Endothelial cell of hepatic sinusoid (primary cell): Measurements from ENCODE around the gene CHST9.
"Not testable (repeated sequence)": the region's sequence is repeated elsewhere in the genome, so short reads cannot be mapped to it uniquely, and the experiment has no call there.

Experiments
- in situ Hi-C: cut with HindIII; loops from 2 replicates; pipeline ENCODE4 v1.10.0; 2017; ENCODE audit warnings: low sequenced_read_pairs

CHST9 gene

DNA sequence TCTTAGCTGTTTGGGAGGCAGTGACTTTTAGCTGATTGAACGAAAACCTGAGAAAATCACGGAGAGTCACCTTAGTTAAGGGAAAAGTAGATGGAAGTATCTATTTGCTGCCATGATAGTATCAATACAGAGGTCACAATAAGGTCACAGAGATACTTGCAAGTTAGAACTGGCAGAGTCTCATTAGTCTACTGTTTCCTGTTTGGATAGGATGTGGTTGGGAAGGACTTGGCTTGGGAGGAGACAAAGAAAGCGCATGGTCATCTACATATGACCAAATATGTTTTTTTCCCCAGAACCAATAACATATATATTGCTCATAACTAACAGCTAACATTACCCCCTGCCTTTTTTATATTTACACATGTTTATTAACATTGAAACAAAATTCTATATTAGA lies 241.2 kb downstream of the CHST9 start:
- in situ Hi-C loops, result no loop called here

DNA sequence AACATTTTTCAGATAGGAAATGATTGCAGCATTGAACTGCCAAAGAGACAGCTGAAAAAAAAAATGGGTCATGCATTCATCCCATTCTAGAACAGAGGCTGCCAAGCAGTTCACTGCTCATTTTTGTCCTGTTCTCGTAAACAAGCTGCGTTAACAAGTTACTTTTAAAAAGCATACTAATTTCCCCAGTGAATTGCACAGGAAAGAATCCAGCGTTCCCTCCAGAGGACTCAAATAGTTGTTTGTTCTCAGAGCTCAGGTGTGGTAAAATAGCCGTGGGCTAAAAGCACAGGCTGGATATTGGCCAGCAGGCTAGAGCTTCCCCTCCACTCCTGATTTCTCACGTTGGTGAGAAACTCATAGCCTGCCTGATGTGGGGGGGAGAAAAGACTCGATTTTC lies 243.5 kb downstream of the CHST9 start:
- in situ Hi-C loops, result no loop called here

DNA sequence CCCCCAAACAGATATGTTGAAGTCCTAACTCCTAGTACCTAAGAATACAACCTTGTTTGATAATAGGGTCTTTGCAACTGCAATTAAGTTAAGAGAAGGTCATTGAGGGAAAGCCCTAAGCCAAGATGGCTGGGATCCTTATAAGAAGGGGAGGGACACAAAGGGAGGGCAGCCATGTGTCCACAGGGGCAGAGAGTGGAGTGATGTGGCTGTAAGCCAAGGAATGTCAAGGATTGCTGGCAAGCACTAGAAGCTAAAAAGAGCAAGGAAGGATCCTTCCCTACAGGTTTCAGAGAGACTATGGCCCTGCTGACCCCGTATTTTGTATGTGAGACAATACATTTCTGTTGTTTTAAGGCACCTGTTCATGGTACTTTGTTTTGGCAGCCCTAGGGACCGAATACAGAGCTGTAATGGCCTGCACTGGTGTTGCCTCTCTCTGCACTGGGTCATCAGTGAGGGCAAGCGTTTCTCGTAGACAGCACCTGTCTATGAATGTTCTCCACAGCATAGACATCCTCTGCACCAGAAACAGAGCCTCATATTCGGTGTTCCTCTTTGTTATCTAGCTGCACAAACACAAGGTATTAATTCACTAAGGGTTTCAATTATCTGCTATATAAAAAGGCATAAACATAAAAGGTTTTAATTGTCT lies 244.2 kb downstream of the CHST9 start:
- in situ Hi-C loops, result no loop called here

DNA sequence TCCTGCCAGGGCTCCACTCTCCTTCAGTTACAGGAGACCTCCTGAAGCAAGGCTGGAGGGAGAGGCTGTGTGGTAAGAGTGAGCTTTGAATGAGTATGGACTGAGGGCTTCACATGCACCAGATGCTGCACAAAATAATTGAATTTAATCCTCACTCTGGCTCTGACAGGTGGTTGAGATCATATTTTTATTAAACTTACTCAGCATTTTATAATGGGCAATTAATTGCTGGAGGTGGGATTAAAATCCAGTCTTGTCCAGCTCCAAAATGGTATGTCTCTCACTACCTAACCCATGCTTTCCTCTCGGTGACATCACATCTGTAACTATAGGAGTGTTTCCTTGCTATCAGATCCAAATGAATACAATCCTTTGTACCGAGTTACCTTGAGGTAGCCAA lies 253.4 kb downstream of the CHST9 start:
- in situ Hi-C loops, result no loop called here

DNA sequence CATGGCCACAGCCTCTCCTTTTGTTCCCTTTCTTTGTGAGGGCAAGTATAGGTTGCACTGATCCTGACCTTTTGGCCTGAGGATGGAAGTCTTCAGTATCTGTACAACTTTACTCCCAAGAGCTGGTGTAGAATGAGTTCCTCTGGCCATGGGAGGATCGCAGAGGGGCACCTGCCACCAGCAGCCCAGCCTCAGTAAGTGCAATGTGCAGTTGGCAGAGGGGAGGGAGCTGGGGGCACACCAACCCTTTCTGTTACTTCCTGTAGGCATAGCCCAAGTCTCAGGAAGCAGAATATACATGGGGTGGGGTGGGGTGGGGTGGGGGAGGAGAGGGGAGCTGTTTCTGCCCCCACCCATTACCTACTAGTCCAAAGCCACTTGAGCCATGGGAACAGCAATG lies 254.5 kb downstream of the CHST9 start:
- in situ Hi-C loops, result no loop called here

DNA sequence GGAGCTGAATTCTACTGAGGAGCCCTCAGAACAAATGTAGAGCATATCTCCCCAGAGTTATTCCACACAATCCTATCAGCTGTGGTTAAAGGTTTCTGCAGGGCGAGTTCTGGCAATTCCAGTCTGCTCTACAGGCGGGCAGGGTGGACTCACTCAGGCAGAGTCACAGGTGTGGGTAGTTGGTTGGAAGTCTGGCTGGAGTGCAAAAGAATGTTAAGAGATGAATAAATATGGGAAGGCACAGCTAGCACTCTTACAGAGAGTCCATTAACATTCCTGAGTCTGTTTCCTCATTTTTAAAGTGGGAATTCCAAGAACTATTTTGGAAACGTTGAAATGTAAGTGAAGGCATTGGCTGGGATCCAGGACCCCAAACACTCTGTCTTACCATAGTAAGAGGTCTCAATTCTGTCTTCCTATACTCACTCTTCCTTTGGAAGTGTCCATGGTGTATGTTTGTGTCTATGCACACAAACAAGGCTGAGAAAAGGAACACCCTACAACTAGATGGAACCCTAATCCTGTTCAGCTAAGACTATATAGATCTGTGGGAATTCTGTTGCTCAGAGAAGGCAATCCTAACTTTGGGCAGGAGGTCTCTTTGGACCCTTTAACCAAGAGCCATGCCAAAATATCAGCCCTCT lies 256.3 kb downstream of the CHST9 start:
- in situ Hi-C loops, result no loop called here

DNA sequence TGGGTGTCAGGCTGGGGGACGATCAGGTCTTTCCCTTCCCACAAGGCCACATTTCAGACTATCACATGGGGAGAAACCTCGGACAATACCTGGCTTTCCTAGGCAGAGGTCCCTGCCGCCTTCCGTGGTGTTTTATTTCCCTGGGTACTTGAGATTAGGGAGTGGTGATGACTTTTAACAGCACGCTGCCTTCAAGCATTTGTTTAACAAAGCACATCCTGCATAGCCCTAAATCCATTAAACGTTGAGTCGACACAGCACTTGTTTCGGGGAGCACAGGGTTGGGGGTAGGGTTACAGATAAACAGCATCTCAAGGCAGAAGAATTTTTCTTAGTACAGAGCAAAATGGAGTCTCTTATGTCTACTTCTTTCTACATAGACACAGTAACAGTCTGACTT lies 257.3 kb downstream of the CHST9 start:
- in situ Hi-C loops, result not testable (repeated sequence)

DNA sequence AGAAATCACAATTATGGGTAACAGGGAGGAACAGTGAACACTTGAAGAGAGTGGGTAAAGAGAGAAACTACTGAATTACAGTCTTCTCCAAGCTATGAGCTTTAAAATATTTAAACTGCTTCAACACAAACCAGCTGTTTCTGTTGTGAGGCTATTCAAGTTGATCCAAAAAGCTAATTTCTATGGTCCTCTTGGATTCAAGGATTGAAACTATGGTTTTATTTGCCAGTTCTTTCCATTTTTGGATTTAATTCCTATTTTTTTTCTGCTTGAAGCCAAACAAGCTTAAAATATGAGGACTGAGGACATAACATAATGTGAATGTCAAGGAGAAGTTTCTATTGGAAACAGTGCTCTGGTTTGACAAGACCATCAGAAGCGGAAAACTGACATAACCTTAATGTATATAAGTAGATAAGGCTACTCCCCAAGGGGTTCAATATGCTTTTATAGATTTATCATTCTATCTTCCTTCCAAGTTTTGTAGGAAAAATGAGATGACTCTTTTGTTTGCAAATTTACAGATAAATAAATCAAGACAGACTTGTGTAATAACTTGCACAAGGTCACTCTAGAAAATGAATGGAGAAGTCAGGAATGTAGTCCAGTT lies 258.9 kb downstream of the CHST9 start:
- in situ Hi-C loops, result no loop called here

DNA sequence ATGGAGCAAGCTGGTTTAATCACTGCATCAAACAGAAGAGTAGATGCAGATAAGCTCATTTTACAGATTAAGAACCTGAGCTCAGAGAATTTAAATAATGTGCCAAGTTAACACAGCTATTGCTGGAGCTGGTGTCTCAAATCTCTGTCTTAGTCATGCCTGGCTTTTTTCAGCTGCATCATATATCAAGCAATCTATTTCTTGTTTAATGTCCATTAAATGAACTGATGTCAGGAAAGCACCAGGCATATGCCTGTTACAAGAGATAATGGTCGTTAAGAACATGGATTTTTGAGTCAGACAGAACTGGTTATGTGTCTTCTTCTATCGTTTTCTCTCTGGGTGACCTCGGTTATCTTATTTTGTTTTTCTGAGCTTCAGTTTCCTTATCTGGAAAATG lies 259.8 kb downstream of the CHST9 start:
- in situ Hi-C loops, result no loop called here

DNA sequence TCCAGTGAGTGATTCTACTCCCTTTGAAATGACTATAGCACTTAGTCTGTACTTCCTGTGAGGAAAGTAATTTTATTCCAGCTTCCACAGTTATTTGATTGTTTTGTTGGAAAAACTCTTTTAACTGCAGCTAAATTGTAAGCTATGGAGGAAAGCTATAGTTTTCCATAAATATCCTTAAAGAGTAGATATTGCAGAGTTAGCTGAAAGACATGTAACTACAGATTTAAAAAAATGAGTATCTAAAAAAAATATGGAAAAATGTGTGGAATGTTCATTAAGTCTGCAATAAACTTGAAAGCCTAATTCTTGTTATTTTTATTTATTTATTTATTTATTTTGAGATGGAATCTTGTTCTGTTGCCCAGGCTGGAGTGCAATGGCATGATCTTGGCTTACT lies 262.8 kb downstream of the CHST9 start:
- in situ Hi-C loops, result no loop called here

DNA sequence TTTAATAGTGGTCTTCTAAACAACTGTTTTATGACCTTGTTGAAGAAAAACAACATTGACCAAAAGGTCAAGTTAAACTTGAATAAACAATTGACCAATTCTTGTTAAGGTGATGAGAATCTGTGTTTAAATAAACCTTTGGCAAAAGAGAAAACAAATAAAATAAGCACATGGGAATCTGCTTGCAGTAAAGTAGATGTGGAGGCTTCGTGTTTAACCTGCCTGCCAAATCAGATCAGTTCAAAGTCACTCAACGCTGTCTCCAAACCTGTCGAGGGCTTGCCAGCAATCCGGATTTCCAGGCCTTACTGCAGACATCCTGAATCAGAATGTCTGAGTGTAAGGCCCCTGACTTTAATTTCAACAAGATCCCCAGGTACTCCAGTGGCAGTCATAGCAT lies 264.5 kb downstream of the CHST9 start:
- in situ Hi-C loops, result no loop called here

DNA sequence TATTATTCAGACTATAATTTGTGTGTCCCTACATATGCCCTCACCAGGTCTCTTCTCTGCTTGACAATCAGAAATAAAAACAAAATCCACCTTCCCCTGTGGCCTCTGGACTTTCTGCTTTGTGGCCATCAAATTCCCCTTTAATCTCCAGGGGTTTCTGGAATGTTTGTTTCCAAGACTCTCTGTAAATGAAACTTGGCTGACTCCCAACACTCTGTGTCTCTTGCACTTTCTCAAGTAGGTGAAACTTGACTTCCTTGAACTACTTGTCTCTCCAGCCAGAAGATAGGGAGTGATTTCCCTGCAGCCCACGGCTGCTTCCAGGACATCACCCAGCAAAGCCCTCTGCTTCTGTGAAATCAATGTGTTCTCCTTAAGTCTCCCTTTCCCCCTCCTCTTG lies 265.5 kb downstream of the CHST9 start:
- in situ Hi-C loops, result no loop called here

DNA sequence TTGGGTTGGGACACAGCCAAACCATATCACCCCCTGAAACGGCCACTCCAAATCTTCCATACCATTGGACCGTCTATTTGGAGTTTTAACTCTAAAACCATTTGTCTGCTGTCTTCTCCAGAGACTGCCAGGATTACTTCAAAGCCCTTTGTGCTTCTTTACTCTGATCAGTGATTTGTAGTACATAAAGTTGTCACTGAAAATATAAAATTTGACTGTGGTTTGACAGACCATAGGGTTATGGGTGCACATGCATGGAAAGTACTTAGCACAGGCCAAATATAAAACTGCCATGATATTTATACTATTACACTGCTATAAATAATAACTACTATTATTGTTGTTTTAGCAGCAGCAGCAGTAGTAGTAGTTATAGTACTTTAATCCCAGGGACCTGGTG lies 265.9 kb downstream of the CHST9 start:
- in situ Hi-C loops, result no loop called here

DNA sequence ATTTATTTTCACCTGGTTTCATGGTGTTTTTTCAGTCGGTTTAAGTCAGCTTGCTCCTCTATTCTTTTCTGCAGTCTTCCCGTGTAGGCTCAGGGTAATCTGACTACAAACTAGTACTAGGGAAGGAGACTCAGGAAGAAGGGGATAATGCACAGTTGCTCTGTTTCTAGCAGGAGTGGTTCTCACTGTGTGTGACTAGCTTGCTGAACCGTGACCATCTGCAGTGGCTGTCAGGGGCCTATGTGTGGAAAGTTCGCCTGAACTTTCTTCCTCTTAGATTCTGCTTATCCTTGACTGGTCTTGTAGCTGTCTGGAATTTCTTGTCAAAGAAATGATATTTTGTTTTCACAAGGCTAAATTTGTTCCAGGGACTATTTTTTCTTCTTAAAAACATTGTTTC lies 273.3 kb downstream of the CHST9 start:
- in situ Hi-C loops, result no loop called here

DNA sequence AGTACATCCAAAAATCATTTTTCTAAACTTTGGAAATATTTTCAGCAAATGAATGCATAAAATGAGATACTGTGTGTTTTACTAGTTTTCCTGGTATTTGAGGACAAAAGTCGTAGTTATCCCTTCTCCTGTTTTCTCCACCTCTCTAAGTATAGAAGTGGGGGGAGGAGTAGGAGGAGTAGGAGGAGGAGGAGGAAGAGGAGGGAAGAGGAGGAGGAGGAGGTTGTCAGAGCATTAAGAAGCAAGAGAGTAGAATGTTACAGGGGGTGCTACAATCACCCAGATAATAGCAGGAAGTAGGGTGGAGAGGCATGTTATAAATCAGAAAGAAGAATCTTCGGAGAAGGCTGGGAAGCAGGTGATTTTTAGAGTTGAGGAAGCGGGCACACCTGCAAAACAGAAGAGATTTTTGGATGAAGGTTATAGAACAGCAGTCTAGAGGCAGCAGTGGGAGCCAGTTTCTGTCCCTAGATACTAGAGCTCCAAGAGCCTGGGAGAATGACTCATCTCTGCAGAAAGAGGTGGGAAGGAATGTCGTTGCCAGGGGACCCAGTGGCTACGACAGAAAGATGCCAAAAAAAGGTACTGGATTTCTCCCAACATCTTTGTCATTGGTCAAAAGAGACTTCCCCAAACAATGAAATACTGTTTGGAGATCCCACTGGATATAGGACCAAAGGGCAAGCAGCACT lies 275.4 kb downstream of the CHST9 start:
- in situ Hi-C loops, result no loop called here

DNA sequence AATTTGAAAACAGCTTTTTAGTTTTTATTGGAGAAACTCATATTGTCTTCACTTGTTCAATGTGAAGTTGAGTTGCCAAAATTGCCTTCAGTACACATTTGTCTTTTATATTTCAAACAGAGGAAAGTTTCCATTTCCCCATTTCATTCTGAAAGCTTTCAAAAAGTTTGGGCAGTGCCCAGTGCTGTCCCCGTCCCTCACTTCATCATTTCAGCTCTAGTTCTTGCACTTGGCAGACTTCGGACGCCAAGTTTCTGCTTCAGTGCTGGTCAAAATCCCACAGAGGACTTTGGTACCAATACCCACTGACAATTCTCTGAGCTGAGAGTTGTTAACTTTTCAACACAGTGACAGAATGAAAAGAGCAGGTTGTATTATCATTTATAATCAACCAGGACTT lies 276.2 kb downstream of the CHST9 start:
- in situ Hi-C loops, result no loop called here

DNA sequence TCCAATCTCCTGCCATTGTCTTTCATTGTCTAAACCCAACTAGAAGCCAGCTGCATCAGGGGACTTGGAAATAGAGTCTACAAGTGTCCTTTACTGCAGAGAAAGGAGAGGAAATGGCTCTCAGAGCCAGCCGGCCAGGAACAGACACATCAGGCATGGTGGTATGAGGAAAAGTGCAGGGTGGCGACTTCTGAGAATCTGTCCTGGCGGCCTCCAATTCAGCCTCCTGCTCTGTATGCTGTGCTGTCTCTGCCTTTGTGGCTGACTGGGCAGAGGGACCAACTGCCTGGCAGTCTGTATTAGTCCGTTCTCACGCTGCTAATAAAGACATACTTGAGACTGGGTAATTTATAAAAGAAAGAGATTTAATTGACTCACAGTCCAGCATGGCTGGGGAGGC lies 282.8 kb downstream of the CHST9 start:
- in situ Hi-C loops, result no loop called here

DNA sequence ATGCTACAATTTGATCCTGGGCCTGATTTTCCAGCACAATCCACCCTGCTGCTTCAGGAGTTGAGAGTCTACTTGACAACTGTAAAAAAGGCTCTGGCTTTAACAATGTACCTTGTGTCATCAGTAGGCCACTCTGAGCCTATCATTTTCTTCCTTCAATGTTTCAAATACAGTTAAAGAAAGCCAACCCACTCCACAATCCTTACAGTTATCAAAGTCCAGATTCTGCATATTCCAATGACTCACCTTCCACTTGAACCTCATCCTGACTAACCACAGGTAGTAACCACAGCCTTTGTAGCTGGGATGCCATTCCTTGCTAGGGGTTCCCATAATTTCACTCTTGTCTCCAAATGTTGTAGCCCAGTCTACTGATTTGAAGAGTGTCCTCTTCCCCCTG lies 284.1 kb downstream of the CHST9 start:
- in situ Hi-C loops, result no loop called here

DNA sequence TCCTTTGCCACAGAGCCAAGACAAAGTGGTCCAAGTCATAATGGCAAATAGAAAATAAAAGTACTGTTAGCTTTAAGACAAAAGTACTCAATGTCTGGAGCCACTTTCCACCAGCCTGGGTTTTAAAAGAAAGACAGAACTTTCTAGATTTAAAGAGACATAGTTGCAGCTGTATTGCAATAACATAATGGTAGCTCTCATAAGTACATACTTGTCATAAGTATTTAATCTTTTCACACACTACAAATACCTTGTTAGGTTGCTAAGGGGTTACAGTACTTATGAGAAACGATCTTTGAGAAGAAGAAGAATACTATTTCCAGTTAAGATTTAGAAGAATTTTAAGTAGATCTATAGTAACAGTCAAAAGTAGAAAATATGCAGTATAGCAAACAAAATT lies 290.7 kb downstream of the CHST9 start:
- in situ Hi-C loops, result no loop called here

DNA sequence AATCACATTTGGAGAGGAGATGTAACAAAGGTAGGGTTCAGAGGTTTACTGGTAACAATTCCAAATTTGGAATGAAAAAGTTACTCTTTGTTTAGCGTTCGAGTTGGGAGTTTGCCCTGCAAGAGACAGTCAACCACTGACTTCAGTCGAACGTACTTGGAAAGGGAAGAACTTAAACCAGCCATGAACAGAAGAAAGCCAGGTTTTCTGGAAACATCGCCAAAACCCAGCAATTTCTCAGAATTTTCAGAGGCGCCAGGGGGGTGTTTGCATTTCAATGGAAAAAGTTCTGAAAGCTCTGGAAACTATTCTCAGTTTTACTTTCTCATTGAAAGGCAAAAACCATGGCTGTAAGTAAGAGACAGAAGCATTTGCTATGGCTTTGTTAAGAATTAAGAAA lies 291.1 kb downstream of the CHST9 start:
- in situ Hi-C loops, result no loop called here

DNA sequence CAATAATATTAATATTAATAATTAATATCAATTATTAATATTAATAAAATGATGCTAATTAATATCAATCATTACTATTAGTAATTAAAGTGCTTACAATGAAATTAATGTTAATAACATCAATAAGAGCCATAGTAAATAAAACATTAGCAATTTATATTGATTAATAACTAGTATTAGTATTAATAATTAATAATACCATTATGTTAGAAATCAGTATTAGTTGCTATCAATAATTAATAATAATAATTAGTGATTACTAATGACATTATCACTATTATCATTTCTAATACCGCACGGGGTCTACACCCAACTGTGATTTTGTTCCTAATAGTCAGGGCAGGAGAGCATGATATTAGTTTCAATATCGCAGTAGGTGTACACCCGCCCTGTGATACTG lies 296.8 kb downstream of the CHST9 start:
- in situ Hi-C loops, result no loop called here

DNA sequence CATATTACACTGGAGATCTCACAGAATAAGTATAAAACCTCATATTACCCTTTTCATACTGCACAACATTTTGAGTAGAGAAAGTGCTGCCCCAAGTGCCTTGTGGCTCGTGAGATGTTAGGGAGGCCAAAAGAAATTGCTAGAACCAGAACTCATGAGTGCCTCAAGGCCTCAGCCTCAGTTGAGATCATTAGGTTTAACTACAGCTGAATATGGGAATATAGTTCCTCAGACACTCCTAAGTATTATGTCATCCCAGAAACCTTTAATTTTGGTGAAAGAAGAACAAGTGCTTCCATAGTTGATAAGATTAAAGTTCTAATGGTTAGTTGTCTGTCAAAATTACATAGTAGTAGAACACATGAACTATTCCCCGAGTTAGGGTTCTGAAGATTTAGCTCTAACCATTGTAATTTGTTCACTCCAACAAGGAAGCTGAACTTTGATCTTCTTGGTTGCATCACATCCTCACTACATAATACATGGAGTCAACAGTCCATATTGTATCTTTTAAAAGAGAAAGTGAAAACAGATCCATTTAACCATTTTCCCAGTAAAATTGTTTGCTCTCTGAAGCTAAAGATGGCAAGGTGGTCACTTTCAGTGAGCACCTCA lies 310.0 kb downstream of the CHST9 start:
- in situ Hi-C loops, result no loop called here
